Naive B cell (primary cell): ENCODE measurements around the gene RNF220. TPM values are rescaled to one million over a fixed set of nuclear protein-coding genes. Genes with fewer than 3 reads are reported as not detected.
A peak's percentile ranks its signal among the peaks of the same experiment; 100 is the strongest.

Experiments used
- ATAC-seq, 2 donors: fragments of 150-1000 bp; cut with Tn5 transposase; 2 replicates each; pipeline ENCODE4 v1.10.0; 2021; ENCODE audit warnings: low read depth in 2 of 2, mild to moderate bottlenecking in 2 of 2, moderate library complexity in 2 of 2
- DNase-seq: peaks from one replicate; pipeline ENCODE4 v3.0.0; 2022
- H3K27ac Mint-ChIP-seq, 6 donors: one replicate each; pipeline ENCODE4 v1.8.0; 2020 to 2022; ENCODE audit warnings: mild to moderate bottlenecking in 6 of 6, mixed read lengths in 6 of 6, moderate library complexity in 5 of 6, inconsistent platforms in 2 of 6
- H3K27me3 Mint-ChIP-seq, 3 donors: one replicate each; pipeline ENCODE4 v1.8.0; 2021 to 2022; ENCODE audit warnings: mixed read lengths in 3 of 3, mild to moderate bottlenecking in 1 of 3
- H3K36me3 Mint-ChIP-seq, 2 donors: one replicate each; pipeline ENCODE4 v1.8.0; 2020 to 2022; ENCODE audit warnings: mixed read lengths in 2 of 2, inconsistent platforms in 1 of 2, mild to moderate bottlenecking in 1 of 2
- H3K4me1 Mint-ChIP-seq, 3 donors: one replicate each; pipeline ENCODE4 v1.8.0; 2020 to 2022; ENCODE audit warnings: mixed read lengths in 3 of 3, inconsistent platforms in 1 of 3, mild to moderate bottlenecking in 1 of 3, moderate library complexity in 1 of 3
- H3K4me3 Mint-ChIP-seq, 8 donors: one replicate each; pipeline ENCODE4 v1.8.0; 2020 to 2022; ENCODE audit warnings: mild to moderate bottlenecking in 8 of 8, mixed read lengths in 8 of 8, moderate library complexity in 8 of 8, inconsistent platforms in 2 of 8
- H3K9me3 Mint-ChIP-seq, 7 donors: one replicate each; pipeline ENCODE4 v1.8.0; 2020 to 2022; ENCODE audit warnings: mixed read lengths in 7 of 7, mild to moderate bottlenecking in 5 of 7, inconsistent platforms in 2 of 7, moderate library complexity in 1 of 7
- polyA plus RNA-seq, 6 donors: library from polyadenylated mRNA; unstranded; fragments of 300-500 nt; fragmentation: Illumina TruSeq; gene quantifications; one replicate each; pipeline ENCODE4 v1.2.3, GENCODE V29; 2021; ENCODE audit warnings: low read depth in 6 of 6

Gene RNF220
- polyA plus RNA-seq, 6 donors from 2014 or later, result 75.3 to 117 (median 82.4) TPM

DNA sequence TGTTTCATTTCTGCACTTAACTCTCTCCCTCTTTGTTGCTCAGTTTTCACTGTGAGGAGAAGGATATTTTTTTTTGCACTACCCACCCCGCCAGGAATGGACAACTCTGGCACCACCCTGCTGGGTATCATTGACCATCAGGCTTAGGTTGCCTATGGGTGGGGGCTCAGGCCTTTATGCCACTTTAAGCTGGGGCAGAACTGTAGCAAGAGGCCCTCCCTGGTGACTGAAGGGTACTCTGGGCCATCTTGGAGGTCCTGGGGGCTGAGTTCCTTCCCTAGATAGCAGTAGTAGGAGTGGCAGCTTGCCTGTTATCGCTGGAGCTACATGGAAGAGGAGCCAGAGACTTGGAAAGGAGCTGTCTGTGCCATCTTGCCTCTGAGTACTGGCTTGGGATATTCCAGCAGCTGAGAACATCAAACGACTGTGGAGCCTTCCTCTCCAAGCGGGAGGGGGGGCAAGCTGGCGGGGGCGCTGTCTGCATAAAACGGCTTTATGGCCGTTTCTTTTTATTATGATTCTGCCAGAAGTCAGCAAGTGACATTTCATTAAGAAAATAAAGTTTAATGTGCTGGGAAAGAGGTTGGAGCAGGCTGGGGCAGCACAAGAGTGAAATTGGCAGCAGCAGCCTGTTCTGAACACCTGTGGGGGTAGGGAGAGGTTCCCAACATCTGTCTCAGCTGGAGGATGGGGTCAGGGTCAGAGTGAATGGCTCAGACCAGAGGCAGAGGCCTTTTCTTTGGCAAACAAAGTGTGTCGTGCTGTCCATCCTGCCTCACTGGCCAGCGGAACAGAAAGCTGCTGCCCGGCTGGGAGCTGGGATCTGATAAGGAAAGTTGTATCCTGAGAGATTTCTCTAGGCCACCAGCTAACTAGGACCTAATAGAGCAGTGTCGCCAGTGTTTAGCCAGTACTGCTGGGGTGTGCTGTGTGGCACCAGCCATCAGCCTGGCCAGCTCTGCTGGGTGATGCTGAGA lies 236.4 kb downstream of the RNF220 start:
- Mint-ChIP-seq H3K27me3 (no peaks in the 10 kb centered on the region), H3K36me3 (peaks cover 0 to 31% of the 10 kb centered on the region in 2 donors), H3K4me1 (peaks cover 6 to 13% (median 8%) of the 10 kb centered on the region in 3 donors), H3K4me3 (peak overlapping the region in 1 of 8 donors; percentile 50), H3K27ac (peak overlapping the region in 3 of 6 donors; percentile 9 to 59 (median 45)), H3K9me3 (no peaks in the 10 kb centered on the region)
- no peak for ATAC-seq
- no peak for DNase-seq

DNA sequence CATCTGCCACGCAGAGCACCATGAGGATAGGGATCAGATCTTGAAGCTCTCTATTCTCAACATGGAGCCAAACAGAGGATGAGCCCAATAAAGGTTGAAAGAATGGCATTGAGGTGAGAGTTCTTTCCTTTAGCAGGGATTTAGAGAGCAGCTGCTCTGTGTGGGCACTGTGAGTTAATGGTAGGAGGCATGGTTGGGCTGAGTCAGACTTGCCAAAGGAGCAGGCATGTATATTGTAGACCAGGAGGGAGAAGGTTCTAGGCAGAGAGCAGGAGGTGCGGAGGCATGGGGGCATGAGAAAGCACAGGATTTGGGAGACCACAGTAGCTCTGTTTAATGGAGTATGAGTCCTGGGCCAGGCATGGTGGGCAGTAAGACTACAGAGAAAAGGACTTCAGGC lies 237.2 kb downstream of the RNF220 start:
- H3K4me1 Mint-ChIP-seq, result peaks cover 5 to 13% (median 6%) of the 10 kb centered on the region in 3 donors
- DNase-seq, result no peak
- H3K9me3 Mint-ChIP-seq, result no peaks in the 10 kb centered on the region
- no peaks in the 10 kb centered on the region for H3K27me3 Mint-ChIP-seq
- peak overlapping the region in 2 of 6 donors; percentile 45 to 72 for H3K27ac Mint-ChIP-seq
- peaks cover 0 to 31% of the 10 kb centered on the region in 2 donors for H3K36me3 Mint-ChIP-seq
- ATAC-seq, result no peak
- H3K4me3 Mint-ChIP-seq, result no peak overlapping the region

DNA sequence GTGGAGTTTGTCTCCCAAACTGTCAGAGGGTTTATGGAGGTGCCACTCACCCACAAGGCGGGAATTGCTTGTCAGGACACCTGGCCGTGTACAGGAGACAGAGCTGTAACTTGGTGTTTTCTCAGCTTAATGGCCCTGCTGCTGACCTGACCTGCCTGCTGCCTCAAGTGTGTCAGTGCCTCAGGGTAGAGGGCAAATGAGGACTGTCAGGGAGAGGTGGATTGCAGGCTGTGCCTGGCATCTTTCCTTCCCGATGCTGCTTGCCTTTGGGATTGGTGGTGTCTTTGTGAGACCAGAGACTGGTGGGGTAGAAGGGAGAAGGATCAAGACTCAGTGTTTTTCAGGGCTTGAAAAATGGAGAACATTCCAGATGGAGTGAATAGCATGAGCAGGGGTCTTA lies 237.9 kb downstream of the RNF220 start:
- peaks cover 0 to 31% of the 10 kb centered on the region in 2 donors for H3K36me3 Mint-ChIP-seq
- ATAC-seq, result no peak
- H3K4me3 Mint-ChIP-seq, result no peak overlapping the region

DNA sequence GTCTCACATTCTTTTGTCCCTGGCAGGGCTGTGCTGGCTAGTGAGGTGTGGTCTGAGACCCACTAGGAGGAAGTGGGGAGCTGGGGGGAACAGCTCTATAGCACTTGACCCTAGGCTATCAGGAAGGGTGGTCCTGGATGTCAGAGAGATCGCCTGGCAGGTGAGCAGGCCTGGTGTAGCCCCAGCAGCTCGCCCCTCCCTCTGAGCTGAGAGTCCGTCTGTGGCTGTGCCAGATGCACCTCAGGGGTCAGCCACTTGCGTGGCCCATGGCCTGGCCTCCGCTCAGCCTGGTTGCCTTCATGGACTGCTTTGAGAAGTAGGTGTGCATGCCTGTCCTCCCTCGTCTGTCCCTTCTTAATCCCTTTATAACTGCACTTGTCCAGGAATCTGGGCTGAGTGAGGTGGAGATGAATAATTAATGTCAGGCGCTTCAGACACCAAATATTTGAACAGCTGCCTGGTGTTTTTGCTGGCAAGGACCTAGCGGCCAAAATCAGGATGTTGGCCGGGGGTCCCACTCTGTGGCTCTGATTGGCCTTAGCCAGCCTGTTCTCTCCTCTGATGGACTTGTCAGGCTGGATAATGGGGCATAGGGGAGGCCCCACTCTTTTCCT lies 238.8 kb downstream of the RNF220 start:
- peak overlapping the region in 1 of 6 donors; percentile 84 for H3K27ac Mint-ChIP-seq
- H3K4me3 Mint-ChIP-seq, result peak overlapping the region in 1 of 8 donors; percentile 17
- no peak for ATAC-seq
- H3K4me1 Mint-ChIP-seq, result peaks cover 5 to 13% (median 6%) of the 10 kb centered on the region in 3 donors
- no peaks in the 10 kb centered on the region for H3K27me3 Mint-ChIP-seq
- no peak for DNase-seq
- H3K36me3 Mint-ChIP-seq, result peaks cover 0 to 33% of the 10 kb centered on the region in 2 donors
- H3K9me3 Mint-ChIP-seq, result no peaks in the 10 kb centered on the region

More for the DNA sequence above, 237.9 kb downstream of the RNF220 start:
- H3K9me3 Mint-ChIP-seq, result no peaks in the 10 kb centered on the region
- DNase-seq, result no peak
- H3K27ac Mint-ChIP-seq, result peak overlapping the region in 1 of 6 donors; percentile 45
- H3K4me1 Mint-ChIP-seq, result peaks cover 5 to 13% (median 6%) of the 10 kb centered on the region in 3 donors
- no peaks in the 10 kb centered on the region for H3K27me3 Mint-ChIP-seq

GRCh38 chr1:44644806-44645205 lies 239.8 kb downstream of the RNF220 start:
- no peak for DNase-seq
- Mint-ChIP-seq H3K27ac (peak overlapping the region in 1 of 6 donors; percentile 28), H3K4me3 (no peak overlapping the region), H3K27me3 (no peaks in the 10 kb centered on the region), H3K4me1 (peaks cover 5 to 13% (median 6%) of the 10 kb centered on the region in 3 donors), H3K9me3 (no peaks in the 10 kb centered on the region), H3K36me3 (peaks cover 0 to 41% of the 10 kb centered on the region in 2 donors)
- ATAC-seq, result no peak

- ATAC-seq, result no peak
- no peaks in the 10 kb centered on the region for H3K27me3 Mint-ChIP-seq
Observed at GRCh38 chr1:44645476-44646244, 240.6 kb downstream of the RNF220 start.

DNA sequence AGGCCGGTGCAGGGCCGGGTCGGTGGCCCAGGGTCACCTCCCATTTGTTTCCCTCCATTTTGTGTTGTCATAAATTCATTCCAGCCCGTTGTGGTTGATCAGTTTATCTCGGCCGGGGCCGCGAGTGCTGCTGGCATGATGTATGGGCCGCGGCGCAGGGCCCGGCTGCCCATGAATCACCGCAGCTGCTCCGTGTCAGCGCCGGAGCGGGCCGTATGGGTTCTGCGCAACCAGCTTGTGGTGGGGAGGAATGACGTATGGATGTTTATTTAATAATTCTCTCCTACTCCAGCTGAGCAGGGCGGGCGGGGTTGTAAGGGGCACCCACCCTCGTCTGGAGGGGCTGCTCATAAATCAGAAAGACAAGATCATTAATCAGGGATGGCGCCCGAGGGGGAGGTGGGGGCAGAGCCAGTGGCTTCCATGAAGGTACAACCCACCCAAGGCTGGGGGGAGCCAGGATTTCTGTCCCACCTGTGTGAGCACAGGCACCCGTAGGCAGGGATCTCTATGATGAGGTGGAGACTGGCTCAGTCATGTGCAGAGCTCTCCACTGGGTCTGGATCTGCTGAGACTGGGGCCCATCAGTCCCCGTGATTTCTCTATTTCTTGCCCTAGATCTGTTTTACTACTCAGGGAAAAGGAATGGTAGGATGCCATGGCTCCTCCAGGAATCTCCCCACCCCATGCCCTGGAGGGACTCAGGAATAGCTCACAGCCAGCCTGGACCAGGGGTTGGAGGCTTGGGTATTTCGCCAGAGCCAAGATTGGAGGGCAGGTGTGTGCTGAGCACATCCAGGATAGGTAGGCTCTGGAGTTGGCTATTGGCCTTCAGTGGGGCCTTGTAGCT lies 241.4 kb downstream of the RNF220 start:
- Mint-ChIP-seq H3K36me3 (peaks cover 0 to 41% of the 10 kb centered on the region in 2 donors), H3K4me3 (no peak overlapping the region), H3K27ac (peak overlapping the region in 3 of 6 donors; percentile 13 to 65 (median 59)), H3K4me1 (peaks cover 5 to 18% (median 6%) of the 10 kb centered on the region in 3 donors), H3K27me3 (no peaks in the 10 kb centered on the region), H3K9me3 (no peaks in the 10 kb centered on the region)
- no peak for ATAC-seq
- DNase-seq, result no peak

More at GRCh38 chr1:44645476-44646244, 240.6 kb downstream of the RNF220 start:
- Mint-ChIP-seq H3K9me3 (no peaks in the 10 kb centered on the region), H3K4me1 (peaks cover 5 to 13% (median 6%) of the 10 kb centered on the region in 3 donors), H3K4me3 (no peak overlapping the region), H3K27ac (peak overlapping the region in 4 of 6 donors; percentile 28 to 59 (median 40)), H3K36me3 (peaks cover 0 to 41% of the 10 kb centered on the region in 2 donors)
- no peak for DNase-seq

DNA sequence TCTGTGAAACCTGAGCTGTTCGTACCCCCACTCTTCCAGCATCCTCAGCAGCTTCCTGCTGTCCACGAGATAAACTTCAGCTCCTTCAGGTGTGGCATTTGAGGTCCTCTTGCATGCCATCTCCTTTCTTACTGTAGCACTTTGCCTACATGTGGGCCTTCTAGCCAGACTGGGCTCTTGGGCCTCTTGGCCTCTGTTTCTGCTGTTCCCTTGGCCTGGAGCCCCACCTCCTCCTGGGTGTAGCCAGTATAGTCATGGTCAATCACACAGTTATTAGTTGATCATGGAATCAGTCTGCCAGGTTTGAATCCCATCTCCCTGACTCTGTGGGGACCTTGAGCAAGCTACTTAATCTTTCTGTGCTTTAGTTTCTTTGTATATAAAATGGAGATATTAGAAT lies 242.8 kb downstream of the RNF220 start:
- ATAC-seq, result no peak
- no peak for DNase-seq
- no peaks in the 10 kb centered on the region for H3K9me3 Mint-ChIP-seq
- H3K27me3 Mint-ChIP-seq, result no peaks in the 10 kb centered on the region
- peak overlapping the region in 3 of 6 donors; percentile 12 to 65 (median 61) for H3K27ac Mint-ChIP-seq
- H3K4me3 Mint-ChIP-seq, result no peak overlapping the region
- peaks cover 0 to 30% of the 10 kb centered on the region in 2 donors for H3K36me3 Mint-ChIP-seq
- H3K4me1 Mint-ChIP-seq, result peaks cover 0 to 9% (median 5%) of the 10 kb centered on the region in 3 donors

- no peak for DNase-seq
- peaks cover 0 to 4% (median 0%) of the 10 kb centered on the region in 3 donors for H3K4me1 Mint-ChIP-seq
- ATAC-seq, result no peak
- H3K36me3 Mint-ChIP-seq, result peaks cover 0 to 23% of the 10 kb centered on the region in 2 donors
- H3K27me3 Mint-ChIP-seq, result no peaks in the 10 kb centered on the region
- H3K4me3 Mint-ChIP-seq, result peak overlapping the region in 1 of 8 donors; percentile 60
- H3K9me3 Mint-ChIP-seq, result no peaks in the 10 kb centered on the region
- peak overlapping the region in 2 of 6 donors; percentile 70 to 83 for H3K27ac Mint-ChIP-seq
Observed at GRCh38 chr1:44648529-44649250, 243.6 kb downstream of the RNF220 start.

GRCh38 chr1:44649788-44650158 lies 244.7 kb downstream of the RNF220 start:
- no peak for DNase-seq
- no peaks in the 10 kb centered on the region for H3K27me3 Mint-ChIP-seq

GRCh38 chr1:44650159-44650831 lies 245.2 kb downstream of the RNF220 start:
- DNase-seq (no peak), ATAC-seq (no peak)
- Mint-ChIP-seq H3K9me3 (no peaks in the 10 kb centered on the region), H3K4me3 (no peak overlapping the region), H3K27me3 (no peaks in the 10 kb centered on the region), H3K27ac (peak overlapping the region in 2 of 6 donors; percentile 43 to 54), H3K36me3 (peaks cover 0 to 9% of the 10 kb centered on the region in 2 donors), H3K4me1 (peaks cover 0 to 4% (median 0%) of the 10 kb centered on the region in 3 donors)

More at GRCh38 chr1:44649788-44650158, 244.7 kb downstream of the RNF220 start:
- H3K36me3 Mint-ChIP-seq, result peaks cover 0 to 14% of the 10 kb centered on the region in 2 donors
- ATAC-seq, result no peak
- H3K4me3 Mint-ChIP-seq, result no peak overlapping the region
- H3K9me3 Mint-ChIP-seq, result no peaks in the 10 kb centered on the region
- H3K4me1 Mint-ChIP-seq, result peaks cover 0 to 4% (median 0%) of the 10 kb centered on the region in 3 donors
- no peak overlapping the region for H3K27ac Mint-ChIP-seq
